Heart left ventricle (tissue), 16 donors: ENCODE measurements around the gene DYRK2. TPM values are rescaled to one million over a fixed set of nuclear protein-coding genes. Genes with fewer than 3 reads are reported as not detected.

ENCODE experiments used
- ATAC-seq, 4 donors: fragments of 200-7000 bp; cut with Tn5 transposase; one replicate each; pipeline ENCODE4 v1.9.1; 2020 to 2022; ENCODE audit warnings: moderate library complexity in 4 of 4, mild to moderate bottlenecking in 3 of 4, moderate number of reproducible peaks in 1 of 4
- DNase-seq, 5 donors: peaks; one replicate each; pipeline ENCODE4 v3.0.0-alpha.2; 2020
- H3K27ac ChIP-seq, 12 donors: fragments of 200-600 bp; sonication (generic) in 4 of 12; one replicate each; pipeline versions ENCODE4 v1.5.0 to v1.8.0; 2016 to 2022; ENCODE audit warnings: mild to moderate bottlenecking in 2 of 12
- H3K27me3 ChIP-seq, 9 donors: fragments of 200-600 bp; sonication (generic) in 2 of 9; one replicate each; pipeline versions ENCODE4 v1.5.1 to v1.8.0; 2016 to 2022; ENCODE audit warnings: mild to moderate bottlenecking in 3 of 9
- H3K36me3 ChIP-seq, 9 donors: fragments of 200-600 bp; sonication (generic) in 2 of 9; one replicate each; pipeline versions ENCODE4 v1.5.0 to v1.8.0; 2018 to 2022; ENCODE audit warnings: mild to moderate bottlenecking in 2 of 9
- H3K4me1 ChIP-seq, 12 donors: fragments of 200-600 bp; sonication (generic) in 4 of 12; one replicate each; pipeline versions ENCODE4 v1.5.0 to v1.8.0; 2016 to 2022; ENCODE audit warnings: mild to moderate bottlenecking in 3 of 12
- H3K4me3 ChIP-seq, 12 donors: fragments of 200-600 bp; sonication (generic) in 4 of 12; one replicate each; pipeline versions ENCODE4 v1.5.0 to v1.8.0; 2017 to 2022; ENCODE audit warnings: mild to moderate bottlenecking in 9 of 12, moderate library complexity in 4 of 12
- H3K9me3 ChIP-seq, 12 donors: fragments of 200-600 bp; sonication (generic) in 4 of 12; one replicate each; pipeline versions ENCODE4 v1.5.0 to v1.8.0; 2016 to 2022; ENCODE audit warnings: mild to moderate bottlenecking in 1 of 12
- CTCF ChIP-seq, 12 donors: fragments of 200-600 bp; sonication (generic) in 4 of 12; IDR thresholded peaks; one replicate each; pipeline versions ENCODE4 v1.5.0 to v1.8.0; 2018 to 2022; ENCODE audit warnings: antibody characterized with exemption in 12 of 12, mild to moderate bottlenecking in 5 of 12
- POLR2A ChIP-seq, 2 donors: fragments of 450-650 bp; IDR thresholded peaks; one replicate each; pipeline ENCODE4 v1.6.1; 2017; ENCODE audit warnings: antibody characterized with exemption in 2 of 2, mild to moderate bottlenecking in 2 of 2, moderate library complexity in 2 of 2
- WGBS, 4 donors: extraction: QIAGEN DNeasy Blood & Tissue Kit in 2 of 4; methylation state at CpG; one replicate each; pipeline versions ENCODE4 v1.1.5 to v1.1.7; 2013 to 2018; 5-methylcytosine and 5-hydroxymethylcytosine counted together
- intact Hi-C, 10 donors: fragments of 100-400 bp; cut with DNase I; formaldehyde crosslinking; loops; one replicate each; pipeline versions ENCODE4 v1.11.1 to v1.14.2; 2022
- long read RNA-seq, 3 donors: library from polyadenylated mRNA; unstranded; transcript quantifications; one replicate each; pipeline ENCODE4 v2.0.0, GENCODE V29; 2020 to 2021
- polyA plus RNA-seq, 2 donors: library from polyadenylated mRNA; stranded (reverse); fragments of 200-250 nt; gene quantifications; one replicate each; pipeline ENCODE4 v1.2.3, GENCODE V29; 2013
- total RNA-seq, 9 donors: library from RNA; depleted of rRNA in 2 of 9; stranded (reverse); fragments of >200 nt in 2 of 9; fragmentation: NEBNext Ultra II Directional in 3 of 9; extraction: Animal tissue kit (Norgen Biotek cat#: 25700) in 3 of 9; gene quantifications; one replicate each; pipeline versions ENCODE4 v1.1.0 to v1.2.4, GENCODE V29; 2016 to 2023
- donor health status: ischemic (EF 13 %, LVEDD 7.1; RV severe dilation, severe dysfunction).
- donor health status: healthy with polysubstance abuse.
- donor health status: DM: no; HTN: yes; CAD: no.
- donor health status: DM: no; HTN: no; CAD: no.
- donor health status: ischemic (EF 25% LVEDD 6.9; RV normal size, moderate dysfunction).
- donor health status: ischemic (EF 25% LVEDD 5.7; RV mildly dilated, moderate dysfunction).
- donor health status: healthy.
- donor health status: DM: yes; HTN: yes; CAD: no.
- donor health status: ischemic (EF 35%, LVEDD 5.7; RV mildly dilated, moderate dysfunction).
- donor health status: nonischemic (EF 11% LVEDD 7.7; RV severe dilation, severe dysfunction).
- donor health status: DM: yes; HTN: yes; CAD: no.
- donor health status: PGD.
- donor health status: ischemic (EF 29% LVEDD 5.4; RV normal size, mild dysfunction).
- donor health status: nonischemic (EF 23%, LVEDD 6.1; RV moderate dilation, normal function).

The DYRK2 gene
- total RNA-seq (10 to 100 TPM; 30.5 to 62.9 (median 37.9) TPM), polyA plus RNA-seq (10 to 100 TPM in 1 of 2 donors, 1 to 10 TPM in 1; 7.8 to 24.4 TPM)
- long read RNA-seq, donor 1, full-length matches to known transcripts: 62 of 78 reads
- long read RNA-seq, donor 1, partial matches to known transcripts: 0 of 78 reads
- long read RNA-seq, donor 1, other reads (novel, unspliced or antisense): 16 of 78 reads
- long read RNA-seq, donor 2, full-length matches to known transcripts: 6 of 22 reads
- long read RNA-seq, donor 2, partial matches to known transcripts: 0 of 22 reads
- long read RNA-seq, donor 2, other reads (novel, unspliced or antisense): 16 of 22 reads
- long read RNA-seq, donor 3, full-length matches to known transcripts: 42 of 53 reads
- long read RNA-seq, donor 3, partial matches to known transcripts: 0 of 53 reads
- long read RNA-seq, donor 3, other reads (novel, unspliced or antisense): 11 of 53 reads

DNA sequence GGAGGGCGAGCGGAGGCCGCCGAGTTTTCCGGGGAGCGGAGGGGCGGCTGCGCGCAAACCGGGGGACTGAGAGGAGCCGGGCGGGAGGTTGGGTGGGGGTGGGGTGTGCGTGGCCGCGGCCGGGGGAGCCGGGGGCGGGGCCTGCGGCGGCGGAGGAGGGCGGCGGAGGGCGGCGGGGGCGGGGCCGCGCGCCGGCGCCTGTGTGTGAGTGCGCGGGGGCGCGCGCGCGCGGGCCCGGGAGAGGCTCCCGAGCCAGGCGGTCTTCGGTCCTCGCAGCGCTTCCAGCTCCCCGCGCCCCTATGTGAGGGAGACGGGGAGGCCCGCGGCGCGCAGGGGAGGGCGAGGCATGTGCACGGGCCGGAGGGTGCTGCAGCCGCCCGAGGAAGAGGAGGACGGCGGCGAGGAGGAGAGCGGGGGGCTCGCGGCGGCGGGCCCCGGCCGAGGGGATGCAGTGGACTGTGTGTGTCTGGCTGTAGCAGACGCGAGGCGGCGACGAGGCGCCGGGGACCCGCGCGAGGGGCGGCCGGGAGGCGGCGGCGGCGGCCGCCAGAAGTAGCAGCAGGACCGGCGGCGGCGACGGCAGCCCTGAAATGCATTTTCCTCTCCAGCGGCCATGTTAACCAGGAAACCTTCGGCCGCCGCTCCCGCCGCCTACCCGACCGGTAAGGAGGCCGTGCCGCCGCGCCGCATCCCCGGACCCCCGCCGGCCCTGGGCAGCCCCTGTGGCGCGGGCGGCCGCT, at the start of gene DYRK2:
Gene DYRK2, plus strand, starts transcription at position 225 of the 740 bp plus-strand sequence. Its CDS starts 389 bp downstream, at position 614.
- H3K27me3 ChIP-seq: no peaks in the 10 kb centered on the region
- 0 to 1% (median 1%) methylated on average over 12 to 105 of the region's 109 CpGs for WGBS, 4 donors
- peaks cover 0 to 6% (median 0%) of the 10 kb centered on the region in 9 donors for H3K36me3 ChIP-seq
- peak within 1 kb of the TSS; percentile 74 to 99 (median 96) for H3K4me3 ChIP-seq
- peak; percentile 40 to 82 (median 68) for ATAC-seq
- H3K9me3 ChIP-seq: no peaks in the 10 kb centered on the region
- H3K4me1 ChIP-seq: peaks cover 8 to 44% (median 29%) of the 10 kb centered on the region in 12 donors
- intact Hi-C loops: loop anchor here in 9 of 10 donors (2.0 to 10.0 kb wide), 14 partner anchors 191 to 380 kb away; partner anchors contain the start of gene CAND1 (in 1 of the 9)
- peak within 1 kb of the TSS; percentile 93 to 99 (median 98) for H3K27ac ChIP-seq
- DNase-seq: peak; percentile 83 to 92 (median 87)
- TF ChIP-seq CTCF (IDR thresholded peaks at IDR 0.05): peak in 6 of 12 donors; percentile 21 to 43 (median 27)
- TF ChIP-seq POLR2A (IDR thresholded peaks at IDR 0.05): peak in 1 of 2 donors; percentile 93

- Histone ChIP-seq H3K9me3 (no peaks in the 10 kb centered on the region), H3K4me1 (no peaks in the 10 kb centered on the region), H3K36me3 (no peaks in the 10 kb centered on the region), H3K27me3 (no peaks in the 10 kb centered on the region), H3K27ac (no peak overlapping the region), H3K4me3 (no peak overlapping the region)
- intact Hi-C loops: no loop called here
- ATAC-seq (no peak), DNase-seq (no peak)
- TF ChIP-seq POLR2A (IDR thresholded peaks at IDR 0.05) (no peak), CTCF (IDR thresholded peaks at IDR 0.05) (no peak)
- 81 to 98% (median 96%) methylated on average over 6 of the region's 6 CpGs for WGBS, 4 donors
Observed at GRCh38 chr12:67599691-67600090, 48.9 kb upstream of the DYRK2 start.

DNA sequence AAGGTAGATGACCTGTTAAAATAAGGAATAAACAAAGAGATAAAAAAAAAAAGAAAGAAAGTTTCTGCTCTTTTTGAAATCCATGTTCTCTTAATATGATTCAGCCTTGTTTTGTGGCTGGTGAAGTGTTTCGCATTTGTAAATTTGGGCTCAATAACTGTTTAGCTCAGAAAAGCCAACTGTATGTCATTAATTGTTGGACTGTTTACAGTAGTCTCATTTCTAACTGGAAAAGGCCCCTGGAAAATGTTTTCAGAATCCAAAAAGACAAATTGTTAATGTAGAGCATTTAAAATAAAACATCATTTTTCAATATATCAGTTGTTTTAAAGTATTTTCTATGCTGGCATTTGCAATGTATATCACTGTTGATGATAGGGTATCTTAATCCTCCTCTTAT, 47.4 kb upstream of the DYRK2 start:
- no peak for TF ChIP-seq POLR2A (IDR thresholded peaks at IDR 0.05)
- no peak for TF ChIP-seq CTCF (IDR thresholded peaks at IDR 0.05)
- Histone ChIP-seq H3K27me3 (no peaks in the 10 kb centered on the region), H3K4me1 (no peaks in the 10 kb centered on the region), H3K9me3 (no peaks in the 10 kb centered on the region), H3K36me3 (no peaks in the 10 kb centered on the region), H3K27ac (no peak overlapping the region), H3K4me3 (no peak overlapping the region)
- ATAC-seq: no peak
- no peak for DNase-seq
- WGBS, 4 donors: 83 to 89% (median 86%) methylated on average over 1 of the region's 1 CpG
- intact Hi-C loops: no loop called here
